CD14-positive monocyte (primary cell): ENCODE measurements around the gene HIGD1C. TPM values are rescaled to one million over a fixed set of nuclear protein-coding genes. Genes with fewer than 3 reads are reported as not detected.

Experiments
- DNase-seq, 3 donors: peaks; one replicate each; pipeline ENCODE4 v3.0.0-alpha.2; 2011 to 2022
- H2AFZ ChIP-seq: 2 replicates; pipeline ENCODE4 v1.6.0; 2012; ENCODE audit warnings: mild to moderate bottlenecking, low read depth, low read length, inconsistent platforms; ENCODE audit not compliant: insufficient read depth, poor library complexity, severe bottlenecking
- H3K27ac ChIP-seq, 2 donors: 1 replicate in 1 of 2; 2 replicates in 1 of 2; pipeline ENCODE4 v1.5.1; 2012 to 2013; ENCODE audit warnings: low read length in 2 of 2, control low read depth in 1 of 2, inconsistent platforms in 1 of 2, low read depth in 1 of 2, mild to moderate bottlenecking in 1 of 2
- H3K27me3 ChIP-seq, 2 donors: one replicate each; pipeline versions ENCODE4 v1.6.0 to v1.6.1; 2011 to 2013; ENCODE audit warnings: low read length in 2 of 2; ENCODE audit not compliant: control insufficient read depth in 2 of 2, insufficient read depth in 2 of 2
- H3K36me3 ChIP-seq, 2 donors: replicated peaks in 1 of 2; 1 replicate in 1 of 2; 2 replicates in 1 of 2; pipeline versions ENCODE4 v1.5.1 to v1.6.1; 2012 to 2013; ENCODE audit warnings: low read length in 2 of 2, control low read depth in 1 of 2, inconsistent platforms in 1 of 2, mild to moderate bottlenecking in 1 of 2; ENCODE audit not compliant: insufficient read depth in 2 of 2, control insufficient read depth in 1 of 2
- H3K4me1 ChIP-seq, 2 donors: 1 replicate in 1 of 2; 2 replicates in 1 of 2; pipeline versions ENCODE4 v1.5.1 to v1.6.1; 2012 to 2013; ENCODE audit warnings: low read length in 2 of 2, control low read depth in 1 of 2, inconsistent platforms in 1 of 2, mild to moderate bottlenecking in 1 of 2, moderate library complexity in 1 of 2; ENCODE audit not compliant: insufficient read depth in 2 of 2, control insufficient read depth in 1 of 2
- H3K4me2 ChIP-seq: replicated peaks from 2 replicates; pipeline ENCODE3; 2012; ENCODE audit warnings: low read length, moderate library complexity, mild to moderate bottlenecking; ENCODE audit not compliant: poor library complexity, severe bottlenecking; ENCODE audit errors: extremely low read depth
- H3K4me3 ChIP-seq, 3 experiments: fragments of 200-600 bp in 1 of 3; sonication (generic) in 1 of 3; replicated peaks in 1 of 3; 1 replicate in 2 of 3; 2 replicates in 1 of 3; pipeline ENCODE4 v1.5.1; 2011 to 2013; ENCODE audit warnings: low read length in 3 of 3, mild to moderate bottlenecking in 3 of 3, control low read depth in 2 of 3, low read depth in 2 of 3, inconsistent platforms in 1 of 3, moderate library complexity in 1 of 3
- H3K79me2 ChIP-seq: 2 replicates; pipeline ENCODE4 v1.6.0; 2012; ENCODE audit warnings: mild to moderate bottlenecking, control low read depth, inconsistent platforms, low read length, moderate library complexity; ENCODE audit not compliant: insufficient read depth
- H3K9ac ChIP-seq: 2 replicates; pipeline ENCODE4 v1.6.0; 2017; ENCODE audit warnings: low read length, mild to moderate bottlenecking; ENCODE audit not compliant: insufficient read depth, poor library complexity, severe bottlenecking
- H3K9me3 ChIP-seq, 2 donors: replicated peaks in 1 of 2; 1 replicate in 1 of 2; 2 replicates in 1 of 2; pipeline versions ENCODE4 v1.5.1 to v1.6.1; 2012 to 2013; ENCODE audit warnings: low read length in 2 of 2, control low read depth in 1 of 2; ENCODE audit not compliant: control insufficient read depth in 1 of 2, insufficient read depth in 1 of 2
- H4K20me1 ChIP-seq: 2 replicates; pipeline ENCODE4 v1.6.0; 2012; ENCODE audit warnings: mild to moderate bottlenecking, low read length, control low read depth, moderate library complexity; ENCODE audit not compliant: insufficient read depth
- H3K27ac Mint-ChIP-seq, 7 donors: one replicate each; pipeline ENCODE4 v1.8.0; 2020; ENCODE audit warnings: mild to moderate bottlenecking in 7 of 7, mixed read lengths in 7 of 7, moderate library complexity in 6 of 7, inconsistent platforms in 2 of 7
- H3K27me3 Mint-ChIP-seq, 3 donors: one replicate each; pipeline ENCODE4 v1.8.0; 2021 to 2022; ENCODE audit warnings: low read depth in 3 of 3, mild to moderate bottlenecking in 3 of 3, mixed read lengths in 3 of 3, moderate library complexity in 3 of 3, inconsistent platforms in 1 of 3
- H3K36me3 Mint-ChIP-seq, 2 donors: one replicate each; pipeline ENCODE4 v1.8.0; 2020; ENCODE audit warnings: mixed read lengths in 2 of 2, inconsistent platforms in 1 of 2, mild to moderate bottlenecking in 1 of 2
- H3K4me1 Mint-ChIP-seq: one replicate; pipeline ENCODE4 v1.8.0; 2020; ENCODE audit warnings: mild to moderate bottlenecking, mixed read lengths
- H3K4me3 Mint-ChIP-seq, 2 donors: one replicate each; pipeline ENCODE4 v1.8.0; 2020; ENCODE audit warnings: mild to moderate bottlenecking in 2 of 2, mixed read lengths in 2 of 2, moderate library complexity in 1 of 2
- H3K9me3 Mint-ChIP-seq, 7 donors: one replicate each; pipeline ENCODE4 v1.8.0; 2020 to 2022; ENCODE audit warnings: mixed read lengths in 7 of 7, mild to moderate bottlenecking in 6 of 7, moderate library complexity in 6 of 7, inconsistent platforms in 2 of 7
- whole genome bisulfite sequencing: methylation state at CpG from one replicate; pipeline ENCODE4 v1.1.5; 2013; ENCODE audit warnings: missing lambda C conversion rate; ENCODE audit not compliant: insufficient coverage; 5-methylcytosine and 5-hydroxymethylcytosine counted together
- intact Hi-C, 2 donors: fragments of 100-400 bp; cut with micrococcal nuclease; formaldehyde crosslinking; loops; one replicate each; pipeline versions ENCODE4 v1.15.0 to v1.15.1; 2023
- polyA plus RNA-seq, 3 donors: library from polyadenylated mRNA; depleted of rRNA in 1 of 3; unstranded in 2 of 3; stranded (reverse) in 1 of 3; fragments of 300-500 nt in 2 of 3; fragments of >200 nt in 1 of 3; fragmentation: Illumina TruSeq in 2 of 3; gene quantifications; 1 replicate in 2 of 3; 2 replicates in 1 of 3; pipeline ENCODE4 v1.2.3, GENCODE V29; 2012 to 2021
- TF ChIP-seq, protein P1 (sequence below): fragments of 200-600 bp; IDR thresholded peaks from one replicate; pipeline ENCODE4 v1.8.0; 2022; ENCODE audit warnings: antibody characterized with exemption, mild to moderate bottlenecking

HIGD1C gene
- polyA plus RNA-seq, 3 donors = not detected

DNA sequence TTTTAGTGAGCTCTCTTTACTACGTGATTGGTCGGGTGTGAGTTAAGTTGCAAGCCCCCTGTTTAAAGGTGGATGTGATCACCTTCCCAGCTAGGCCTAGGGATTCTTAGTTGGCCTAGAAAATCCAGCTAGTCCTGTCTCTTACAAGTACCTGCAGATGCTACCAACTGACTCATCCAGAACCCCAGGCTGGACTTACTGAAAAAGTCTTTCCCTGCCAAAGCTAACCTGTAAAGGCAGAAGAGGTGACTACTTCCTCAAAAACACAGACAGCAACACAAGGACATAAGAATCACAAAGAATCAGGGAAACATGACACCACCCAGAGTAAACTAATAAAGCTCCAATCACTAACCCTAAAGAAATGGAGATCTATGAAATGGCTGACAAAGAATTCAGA is 39.1 kb upstream of the HIGD1C start:
- TF ChIP-seq, protein P1, sequence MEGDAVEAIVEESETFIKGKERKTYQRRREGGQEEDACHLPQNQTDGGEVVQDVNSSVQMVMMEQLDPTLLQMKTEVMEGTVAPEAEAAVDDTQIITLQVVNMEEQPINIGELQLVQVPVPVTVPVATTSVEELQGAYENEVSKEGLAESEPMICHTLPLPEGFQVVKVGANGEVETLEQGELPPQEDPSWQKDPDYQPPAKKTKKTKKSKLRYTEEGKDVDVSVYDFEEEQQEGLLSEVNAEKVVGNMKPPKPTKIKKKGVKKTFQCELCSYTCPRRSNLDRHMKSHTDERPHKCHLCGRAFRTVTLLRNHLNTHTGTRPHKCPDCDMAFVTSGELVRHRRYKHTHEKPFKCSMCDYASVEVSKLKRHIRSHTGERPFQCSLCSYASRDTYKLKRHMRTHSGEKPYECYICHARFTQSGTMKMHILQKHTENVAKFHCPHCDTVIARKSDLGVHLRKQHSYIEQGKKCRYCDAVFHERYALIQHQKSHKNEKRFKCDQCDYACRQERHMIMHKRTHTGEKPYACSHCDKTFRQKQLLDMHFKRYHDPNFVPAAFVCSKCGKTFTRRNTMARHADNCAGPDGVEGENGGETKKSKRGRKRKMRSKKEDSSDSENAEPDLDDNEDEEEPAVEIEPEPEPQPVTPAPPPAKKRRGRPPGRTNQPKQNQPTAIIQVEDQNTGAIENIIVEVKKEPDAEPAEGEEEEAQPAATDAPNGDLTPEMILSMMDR = no peak
- H3K4me1 Mint-ChIP-seq = no peaks in the 10 kb centered on the region
- peaks cover 50 to 71% (median 64%) of the 10 kb centered on the region in 7 donors for H3K9me3 Mint-ChIP-seq
- Histone ChIP-seq H3K4me2 (no peak overlapping the region), H3K27ac (no peak overlapping the region), H2AFZ (no peak overlapping the region), H4K20me1 (no peaks in the 10 kb centered on the region), H3K27me3 (no peaks in the 10 kb centered on the region), H3K9ac (no peak overlapping the region), H3K9me3 (peaks cover 46 to 48% of the 10 kb centered on the region in 2 donors), H3K36me3 (no peaks in the 10 kb centered on the region), H3K4me1 (no peaks in the 10 kb centered on the region), H3K79me2 (no peaks in the 10 kb centered on the region), H3K4me3 (no peak overlapping the region)
- no peak for DNase-seq
- H3K27ac Mint-ChIP-seq = no peak overlapping the region
- no peak overlapping the region for H3K4me3 Mint-ChIP-seq
- intact Hi-C loops = no loop called here
- peaks cover 2 to 14% of the 10 kb centered on the region in 2 donors for H3K36me3 Mint-ChIP-seq
- H3K27me3 Mint-ChIP-seq = peaks cover 0 to 3% (median 0%) of the 10 kb centered on the region in 3 donors
- 100% methylated on average over 1 of the region's 2 CpGs for WGBS

DNA sequence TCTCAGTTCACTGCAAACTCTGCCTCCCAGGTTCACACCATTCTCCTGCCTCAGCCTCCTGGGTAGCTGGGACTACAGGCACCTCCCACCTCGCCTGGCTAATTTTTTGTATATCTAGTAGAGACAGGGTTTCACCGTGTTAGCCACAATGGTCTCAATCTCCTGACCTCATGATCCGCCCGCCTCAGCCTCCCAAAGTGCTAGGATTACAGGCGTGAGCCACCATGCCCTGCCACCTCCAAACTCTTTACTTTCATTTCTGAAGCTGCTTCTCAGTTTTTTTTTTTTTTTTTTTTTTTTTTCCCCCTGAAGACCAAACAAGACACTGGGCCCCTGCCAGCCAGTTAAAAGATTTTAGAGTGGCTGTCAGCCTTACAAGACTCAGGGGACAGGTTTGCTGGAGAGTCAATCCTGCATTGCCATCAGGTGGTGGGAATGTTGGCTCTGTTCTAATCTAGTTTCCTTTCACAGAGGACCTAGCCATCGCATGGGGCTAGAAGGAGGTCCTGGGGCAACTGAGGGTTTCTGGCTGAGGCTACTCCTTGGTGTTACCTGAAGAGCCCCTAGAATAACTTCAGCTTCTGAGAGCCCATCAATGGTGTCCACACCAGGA is 37.4 kb upstream of the HIGD1C start:
- Histone ChIP-seq H3K9me3 (peaks cover 46 to 50% of the 10 kb centered on the region in 2 donors), H4K20me1 (no peaks in the 10 kb centered on the region), H3K4me2 (no peak overlapping the region), H3K27me3 (no peaks in the 10 kb centered on the region), H3K79me2 (no peaks in the 10 kb centered on the region), H3K9ac (no peak overlapping the region), H3K4me3 (no peak overlapping the region), H2AFZ (no peak overlapping the region), H3K4me1 (no peaks in the 10 kb centered on the region), H3K27ac (no peak overlapping the region), H3K36me3 (no peaks in the 10 kb centered on the region)
- H3K36me3 Mint-ChIP-seq = peaks cover 2 to 14% of the 10 kb centered on the region in 2 donors
- no peak overlapping the region for H3K4me3 Mint-ChIP-seq
- TF ChIP-seq, protein P1 = no peak
- 100% methylated on average over 1 of the region's 6 CpGs for WGBS
- intact Hi-C loops = no loop called here
- peaks cover 52 to 72% (median 67%) of the 10 kb centered on the region in 7 donors for H3K9me3 Mint-ChIP-seq
- H3K27ac Mint-ChIP-seq = no peak overlapping the region
- no peaks in the 10 kb centered on the region for H3K4me1 Mint-ChIP-seq
- peaks cover 0 to 3% (median 0%) of the 10 kb centered on the region in 3 donors for H3K27me3 Mint-ChIP-seq
- no peak for DNase-seq
